Epidermal melanocyte (primary cell): ENCODE results near the gene GOLPH3.

Experiments
- DNase-seq: peaks from one replicate; pipeline ENCODE4 v3.0.0; 2011; ENCODE audit warnings: low spot score; ENCODE audit not compliant: insufficient read length

GOLPH3 gene

DNA sequence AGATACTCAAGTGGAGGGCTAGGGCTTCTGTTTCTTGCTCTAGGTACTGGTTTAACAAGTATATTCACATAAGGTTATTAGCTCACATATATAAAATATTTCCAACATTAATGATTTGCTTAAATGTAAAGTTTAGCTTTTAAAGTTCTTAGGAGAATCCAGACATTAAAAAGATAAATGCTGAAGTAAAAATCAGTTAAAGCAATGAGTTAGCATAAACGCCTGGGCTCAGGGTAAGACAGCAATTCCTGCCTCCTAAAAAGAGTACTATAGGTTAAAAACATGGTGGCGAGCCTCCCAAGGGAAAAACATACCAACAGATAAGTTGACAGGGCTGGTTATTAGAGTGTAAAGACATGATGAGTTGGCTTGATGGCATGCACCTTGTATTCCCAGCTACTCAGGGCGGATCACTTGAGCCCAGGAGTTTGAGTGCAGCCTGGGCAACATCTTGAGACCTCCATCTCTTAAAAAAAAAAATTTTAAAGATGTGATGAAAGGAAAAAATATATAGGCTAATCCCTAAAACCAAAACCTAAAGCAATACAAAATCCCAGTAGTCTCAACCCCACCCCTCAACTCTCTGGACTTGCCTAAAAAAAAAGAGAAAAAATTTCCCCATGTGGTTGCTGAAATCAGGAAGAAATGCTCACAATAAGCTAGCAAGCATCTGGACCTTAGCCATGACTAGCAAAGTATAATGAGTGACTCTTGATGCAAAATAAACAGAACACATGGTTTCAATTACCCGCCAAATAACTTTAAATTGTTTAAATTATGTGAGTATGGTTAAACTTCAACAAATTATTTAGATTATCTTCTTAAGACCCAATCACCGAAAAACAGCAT lies 3.6 kb downstream of the GOLPH3 start:
- DNase-seq: peak; percentile 32

DNA sequence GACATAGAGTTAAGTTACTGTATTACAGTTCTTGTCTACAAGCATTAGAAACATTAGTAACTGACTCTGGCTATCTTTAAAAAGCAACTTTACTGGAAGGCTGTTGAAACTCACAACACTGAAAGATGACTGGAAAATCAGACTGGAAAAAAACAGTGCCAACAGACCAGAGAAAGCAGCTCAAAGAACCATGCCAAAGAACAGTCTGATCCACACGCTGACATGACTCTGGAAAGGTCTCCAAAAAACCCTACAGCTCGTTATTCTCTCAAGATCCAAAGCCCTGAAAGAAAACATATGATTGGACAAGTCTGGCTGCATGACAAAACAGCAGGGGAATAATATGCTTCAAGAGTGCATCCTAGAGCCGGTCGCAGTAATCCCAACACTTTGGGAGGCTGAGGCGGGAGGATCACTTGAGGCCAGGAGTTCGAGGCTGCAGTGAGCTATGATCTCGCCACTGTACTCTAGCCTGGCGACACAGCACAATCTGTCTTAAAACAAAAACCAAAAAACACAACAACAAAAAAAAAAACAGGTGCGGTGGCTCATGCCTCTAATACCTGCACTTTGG lies 5.6 kb downstream of the GOLPH3 start:
- no peak for DNase-seq

DNA sequence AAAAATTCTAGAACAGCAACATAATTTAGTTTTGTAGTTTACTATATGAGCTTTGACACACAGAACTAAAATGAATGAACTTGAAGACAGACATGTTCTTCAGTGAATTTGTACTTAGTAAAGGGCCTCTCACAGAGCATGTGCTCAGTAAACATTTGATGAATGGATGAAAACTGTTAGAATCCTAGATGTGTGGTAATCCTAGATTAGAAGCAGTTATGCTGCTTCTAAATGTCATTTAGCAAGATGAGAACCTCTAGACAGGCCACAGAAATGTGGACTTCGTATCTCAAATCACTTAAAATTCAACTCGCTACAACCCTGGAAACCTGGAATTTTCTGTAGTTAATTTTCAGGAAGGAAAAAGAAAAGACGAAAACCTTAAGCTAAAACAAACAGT lies 8.5 kb downstream of the GOLPH3 start:
- DNase-seq: no peak

DNA sequence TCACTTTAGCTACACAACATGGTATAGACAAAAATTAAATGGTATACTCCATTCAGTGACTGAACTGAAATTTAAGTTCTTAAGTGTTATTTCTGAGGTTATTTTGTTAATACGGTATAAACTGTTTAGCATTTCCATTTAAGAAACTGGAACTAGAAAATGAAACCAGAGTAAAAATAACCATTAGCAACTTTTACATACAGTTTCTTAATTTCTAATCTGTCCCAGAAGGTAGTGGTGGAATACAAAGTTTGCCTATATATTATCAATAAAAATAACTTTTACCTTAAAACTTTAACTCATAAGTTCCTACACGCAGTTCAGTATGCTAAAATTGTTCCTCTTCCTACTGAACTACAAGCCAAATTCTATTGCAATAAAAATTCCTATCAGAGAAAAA lies 10.3 kb downstream of the GOLPH3 start:
- no peak for DNase-seq

DNA sequence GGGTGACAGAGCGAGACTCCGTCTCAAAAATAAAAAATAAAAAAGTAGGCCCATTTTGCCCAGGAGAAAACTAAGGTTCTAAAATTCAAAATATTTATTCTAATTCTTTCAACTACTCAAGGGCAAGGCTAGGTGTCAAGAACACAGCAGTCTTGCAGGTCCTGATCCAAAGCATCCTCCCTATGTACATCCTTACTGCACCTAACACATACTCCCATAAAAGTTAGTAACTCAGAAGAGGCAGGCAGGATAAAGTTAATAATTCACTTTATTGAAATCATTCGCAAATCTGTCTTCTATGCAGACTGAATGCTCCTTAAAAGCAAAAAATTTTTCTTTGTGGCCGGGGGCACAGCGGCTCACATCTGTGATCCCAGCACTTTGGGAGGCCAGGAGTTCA lies 11.1 kb downstream of the GOLPH3 start:
- no peak for DNase-seq

DNA sequence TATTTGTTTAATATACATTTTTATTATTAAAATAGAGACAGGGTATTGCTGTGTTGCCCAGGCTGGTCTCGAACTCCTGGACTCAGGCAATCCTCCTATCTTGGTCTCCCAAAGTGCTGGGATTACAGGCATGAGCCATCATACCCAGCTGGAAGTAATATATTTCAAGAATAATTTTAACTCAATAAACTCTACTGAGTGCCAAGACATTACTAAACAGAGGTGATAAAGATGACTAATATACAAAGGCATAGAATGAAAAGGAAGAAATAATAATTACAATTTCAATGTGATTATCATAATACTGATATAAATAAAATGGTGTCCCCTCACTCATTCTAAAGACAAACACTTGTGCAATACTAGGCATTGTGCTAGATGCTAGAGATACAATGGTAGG lies 13.9 kb downstream of the GOLPH3 start:
- no peak for DNase-seq

DNA sequence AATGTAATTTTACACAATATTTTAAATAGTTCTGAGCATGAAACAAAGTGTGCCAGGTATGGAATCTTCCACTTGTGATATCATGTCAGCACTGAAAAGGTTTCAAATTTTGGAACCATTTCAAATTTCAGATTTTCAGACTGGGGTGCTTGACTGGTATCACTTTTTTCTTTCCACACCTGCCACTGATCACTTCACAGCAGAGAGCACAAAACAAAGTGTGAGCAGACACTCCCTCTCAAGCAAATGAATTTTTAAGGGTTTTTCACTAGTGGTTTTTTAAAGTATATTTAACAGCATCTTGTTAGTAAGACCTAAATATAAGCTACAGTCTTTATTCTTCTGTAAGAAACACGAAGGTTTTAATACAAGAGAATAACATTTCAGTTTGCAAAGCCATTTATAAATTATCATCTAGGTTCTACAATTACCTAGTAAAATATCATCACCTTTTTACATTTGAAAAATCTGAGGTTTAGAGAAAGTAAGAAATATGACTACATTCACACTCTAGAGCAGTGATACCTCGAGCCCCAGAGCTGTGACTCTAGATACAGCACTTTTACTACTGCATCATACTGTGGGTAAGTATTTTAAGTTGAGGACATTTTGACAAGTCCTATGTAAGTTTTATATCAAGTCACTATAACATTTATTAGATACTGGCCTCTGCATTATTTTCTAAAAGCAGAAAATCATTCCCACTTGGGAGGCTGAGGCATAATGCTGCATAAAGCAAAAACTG lies 14.6 kb downstream of the GOLPH3 start:
- no peak for DNase-seq

DNA sequence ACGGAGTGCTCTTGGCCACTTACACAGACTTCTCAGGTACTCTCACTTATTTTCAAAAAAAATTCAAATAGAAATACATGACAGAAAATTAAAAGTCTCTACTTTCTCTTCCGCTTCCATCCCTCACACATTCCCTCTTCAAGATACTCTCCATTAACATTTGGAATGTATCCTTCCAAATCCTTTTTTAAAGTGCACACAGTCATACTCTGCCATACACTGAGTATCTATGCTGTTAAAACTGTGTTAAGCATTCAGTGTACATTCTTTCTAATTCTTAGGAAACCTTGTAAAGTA lies 15.5 kb downstream of the GOLPH3 start:
- no peak for DNase-seq

DNA sequence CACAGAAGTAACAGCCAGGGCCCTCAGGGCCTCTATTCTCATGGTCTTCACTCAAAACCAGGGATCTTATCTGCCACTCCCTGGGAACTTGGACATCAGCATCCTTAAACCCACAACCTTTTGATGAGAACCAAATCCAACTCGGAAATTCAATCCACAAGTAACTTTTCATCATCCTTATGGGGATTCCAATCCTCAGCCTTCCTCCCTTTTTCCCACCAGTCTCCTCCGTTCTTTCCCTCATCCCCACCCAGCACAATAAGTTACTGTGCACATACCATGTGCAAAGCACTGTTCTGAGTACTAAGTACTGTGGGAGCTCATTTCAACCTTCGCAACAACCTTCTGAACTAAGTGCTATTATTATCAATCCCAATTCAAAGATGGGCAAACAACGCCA lies 17.0 kb downstream of the GOLPH3 start:
- DNase-seq: no peak

DNA sequence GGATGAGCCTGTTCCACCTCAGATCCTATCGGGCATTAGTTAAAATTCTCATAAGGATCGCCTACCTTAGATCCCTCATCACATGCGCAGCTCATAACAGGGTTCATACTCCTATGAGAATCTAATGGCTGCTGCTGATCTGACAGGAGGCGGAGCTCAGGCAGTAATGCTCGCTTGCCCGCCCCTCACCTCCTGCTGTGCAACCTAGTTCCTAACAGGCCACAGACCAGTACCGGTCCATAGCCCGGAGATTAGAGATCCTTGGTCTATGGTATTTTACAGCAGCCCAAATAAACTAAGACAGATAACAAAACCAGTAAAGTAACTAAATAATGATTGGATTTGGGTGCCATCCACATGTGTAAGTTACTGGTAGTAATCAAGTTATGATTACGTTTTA lies 17.5 kb downstream of the GOLPH3 start:
- DNase-seq: no peak

DNA sequence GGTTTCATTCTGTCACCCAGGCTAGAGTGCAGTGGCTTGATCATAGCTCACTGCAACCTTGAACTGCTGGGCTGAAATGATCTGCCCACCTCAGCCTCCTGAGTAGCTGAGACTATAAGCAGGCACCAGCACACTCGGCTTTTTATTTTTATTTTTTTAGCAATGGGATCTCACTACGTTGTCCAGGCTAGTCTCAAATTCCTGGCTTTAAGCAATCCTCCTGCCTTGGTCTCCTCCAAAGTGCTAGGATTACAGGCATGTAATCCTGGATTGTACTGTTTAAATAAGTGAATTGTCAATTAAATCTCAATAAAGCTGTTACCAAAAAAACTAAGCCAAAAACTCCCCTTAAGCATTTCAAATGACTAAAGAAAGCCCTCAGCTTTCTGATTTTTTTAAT lies 18.9 kb downstream of the GOLPH3 start:
- no peak for DNase-seq

DNA sequence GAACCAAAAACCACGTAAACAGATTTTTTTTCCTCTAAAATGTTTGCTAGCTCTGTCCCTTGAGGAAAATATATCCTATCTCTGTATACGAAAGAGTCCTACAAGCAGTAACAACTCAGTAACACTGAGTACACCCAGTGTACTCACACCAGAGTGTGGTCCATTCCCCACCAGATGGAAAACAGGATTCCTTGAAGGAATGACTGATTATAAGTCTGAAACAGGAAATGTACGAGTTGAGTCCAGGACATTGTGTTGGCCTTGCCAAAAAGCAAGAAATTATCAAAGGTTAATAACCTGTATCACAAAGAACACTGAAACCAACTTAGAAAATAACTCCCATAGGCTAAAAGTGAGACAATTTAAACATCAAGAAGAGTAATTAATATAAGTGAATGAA lies 20.4 kb downstream of the GOLPH3 start:
- no peak for DNase-seq

DNA sequence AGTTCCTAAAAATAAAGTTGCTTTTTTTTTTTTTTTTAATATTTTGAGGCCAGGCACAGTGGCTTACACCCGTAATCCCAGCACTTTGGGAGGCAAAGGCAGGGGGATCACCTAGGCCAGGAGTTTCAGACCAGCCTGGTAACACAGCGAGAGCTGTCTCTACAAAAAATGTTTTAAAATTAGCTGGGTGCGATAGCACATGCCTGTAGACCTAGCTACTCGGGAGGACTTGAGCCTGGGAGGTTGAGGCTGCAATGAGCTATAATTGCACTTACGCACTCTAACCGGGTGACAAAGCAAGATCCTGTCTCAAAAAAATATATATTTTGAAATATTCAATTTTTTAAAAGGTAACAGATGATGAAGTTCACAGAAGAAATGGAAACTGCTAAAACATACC lies 22.9 kb downstream of the GOLPH3 start:
- no peak for DNase-seq

DNA sequence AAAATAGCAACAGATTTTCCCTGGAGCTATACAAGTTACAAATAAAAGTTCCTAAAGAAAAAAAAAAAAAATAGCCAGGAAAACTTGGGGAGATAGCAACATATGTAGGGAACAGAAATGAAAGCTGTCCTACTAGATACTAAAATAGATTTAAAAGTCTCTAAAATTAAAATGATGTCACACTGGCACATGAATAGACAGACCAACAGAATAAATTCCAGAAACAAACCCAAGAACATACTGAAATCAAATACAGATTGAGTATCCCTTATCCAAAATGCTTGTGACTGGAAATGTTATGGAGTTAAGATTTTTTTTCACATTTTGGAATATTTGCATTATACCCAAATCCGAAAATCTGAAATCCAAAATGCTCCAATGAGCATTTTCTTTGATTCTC lies 23.8 kb downstream of the GOLPH3 start:
- no peak for DNase-seq

DNA sequence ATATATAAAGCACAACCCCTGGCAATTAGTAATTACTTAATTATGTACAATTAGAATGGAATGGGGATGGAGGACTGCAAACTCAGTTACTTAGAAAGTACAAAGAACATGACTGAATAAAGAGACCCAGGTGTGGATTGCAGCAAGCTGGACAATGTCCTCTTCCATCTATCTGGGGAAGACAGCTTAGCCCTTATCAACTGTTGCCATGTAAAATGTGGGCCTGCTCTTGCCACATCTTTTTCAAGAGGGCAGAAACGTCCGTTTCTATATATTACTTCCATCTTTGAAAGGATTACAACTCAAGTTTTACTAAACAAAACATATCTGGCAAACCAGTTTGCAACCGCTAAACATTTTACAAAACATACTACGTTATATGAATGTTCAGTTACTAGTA lies 26.2 kb downstream of the GOLPH3 start:
- DNase-seq: no peak

DNA sequence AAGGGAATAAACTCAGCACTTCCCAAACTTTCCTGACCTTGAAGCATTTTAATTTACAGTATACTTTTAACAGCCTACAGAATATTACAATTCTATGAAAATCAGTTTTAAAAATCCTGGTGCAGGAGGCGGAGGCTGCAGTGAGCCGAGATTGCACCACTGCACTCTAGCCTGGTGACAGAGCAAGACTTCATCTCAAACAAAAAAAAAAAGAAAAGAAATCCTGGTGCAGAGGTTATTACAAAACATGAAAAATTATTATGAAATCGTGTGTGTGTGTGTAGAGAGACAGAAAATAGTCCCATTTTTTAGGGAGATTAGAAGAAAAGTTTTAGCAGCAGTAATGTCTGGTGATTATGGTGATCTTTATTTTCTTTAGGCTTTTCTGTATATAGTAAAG lies 26.9 kb downstream of the GOLPH3 start:
- no peak for DNase-seq

DNA sequence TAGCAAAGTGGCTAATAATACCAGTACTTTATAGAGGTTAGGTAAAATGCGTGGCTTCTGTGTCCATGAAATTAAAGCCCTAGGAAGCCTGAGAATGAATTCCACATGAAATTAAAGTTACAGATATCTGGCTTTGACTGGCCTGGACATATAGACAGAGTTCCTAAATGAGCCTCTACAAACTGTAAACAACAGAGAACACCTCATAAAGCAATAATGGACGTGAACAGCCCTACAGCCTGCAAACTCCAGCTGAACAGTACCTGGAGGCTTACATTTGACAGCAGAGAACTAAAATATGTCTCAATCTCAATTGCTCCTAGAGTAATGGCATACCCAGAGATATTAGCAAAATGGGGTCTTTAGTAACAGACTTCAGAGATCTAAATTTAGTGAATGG lies 28.7 kb downstream of the GOLPH3 start:
- no peak for DNase-seq

DNA sequence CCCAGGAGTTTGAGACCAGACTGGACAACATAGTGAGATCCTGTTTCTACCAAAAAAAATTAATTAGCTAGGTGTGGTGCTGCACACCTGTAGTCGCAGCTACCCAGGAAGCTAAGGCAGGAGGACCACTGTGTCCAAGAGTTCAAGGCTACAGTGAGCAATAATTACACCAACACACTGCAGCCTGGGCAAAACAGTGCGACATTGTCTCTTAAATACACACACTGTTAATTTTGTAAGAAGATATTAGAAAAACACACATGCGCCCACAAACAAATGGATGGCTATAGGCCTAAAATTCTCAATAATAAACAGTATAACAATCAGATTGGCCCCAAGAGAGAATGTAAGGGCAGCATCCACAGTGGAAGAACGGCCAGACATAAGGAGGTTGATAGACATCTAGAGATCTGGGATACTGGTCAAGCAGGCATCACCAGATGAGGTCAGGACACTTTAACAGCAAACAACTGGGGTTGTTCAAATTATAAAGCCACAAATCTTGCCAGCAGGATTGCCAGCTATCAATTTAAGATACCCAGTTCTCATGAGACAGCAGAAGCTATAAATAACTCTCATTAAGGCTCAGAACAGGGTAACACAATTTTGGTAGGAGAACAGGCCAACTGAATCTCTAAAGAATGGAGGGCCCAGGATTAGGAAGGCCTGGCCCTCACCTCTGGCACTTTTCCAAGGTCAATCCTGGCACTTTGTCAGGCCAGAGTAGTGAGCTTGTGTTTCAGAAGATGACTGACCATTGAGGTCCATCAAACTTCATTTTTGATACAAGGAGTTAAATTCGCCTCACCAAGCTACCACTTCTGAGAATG lies 29.5 kb downstream of the GOLPH3 start:
- no peak for DNase-seq

DNA sequence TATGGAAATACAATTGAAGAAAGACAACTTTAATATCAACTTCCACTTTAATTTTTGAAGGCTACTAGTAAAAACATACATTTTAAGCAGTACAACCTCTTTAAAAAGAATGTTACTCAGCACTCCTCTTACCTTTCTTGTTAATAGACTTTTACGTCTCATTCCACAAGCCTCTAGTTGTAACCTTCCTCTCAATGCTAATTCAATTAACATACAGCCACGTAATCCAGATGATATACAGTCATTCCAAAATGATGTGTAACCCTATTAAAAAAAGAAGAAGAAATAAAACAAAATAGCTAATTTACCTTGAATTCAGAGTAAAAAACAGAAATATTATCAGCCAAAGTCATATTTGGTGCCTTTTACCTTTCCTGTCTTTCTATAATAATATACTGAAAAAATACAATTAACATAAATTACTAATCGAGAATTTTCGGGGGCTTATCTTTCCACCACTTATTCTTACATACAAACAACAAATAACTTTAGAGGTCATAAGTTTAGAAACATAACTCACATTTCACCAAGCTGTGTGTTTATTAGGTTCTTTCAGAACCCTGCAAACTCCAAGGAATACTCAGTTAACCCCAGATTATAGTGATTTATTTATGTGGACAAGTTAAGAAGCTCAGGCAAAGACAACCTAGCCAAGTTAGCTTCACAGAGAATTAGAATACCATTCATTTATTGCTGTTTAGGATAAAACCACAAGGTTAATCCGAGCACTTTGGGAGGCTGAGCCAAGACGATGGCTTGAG lies 30.3 kb downstream of the GOLPH3 start:
- DNase-seq: no peak

DNA sequence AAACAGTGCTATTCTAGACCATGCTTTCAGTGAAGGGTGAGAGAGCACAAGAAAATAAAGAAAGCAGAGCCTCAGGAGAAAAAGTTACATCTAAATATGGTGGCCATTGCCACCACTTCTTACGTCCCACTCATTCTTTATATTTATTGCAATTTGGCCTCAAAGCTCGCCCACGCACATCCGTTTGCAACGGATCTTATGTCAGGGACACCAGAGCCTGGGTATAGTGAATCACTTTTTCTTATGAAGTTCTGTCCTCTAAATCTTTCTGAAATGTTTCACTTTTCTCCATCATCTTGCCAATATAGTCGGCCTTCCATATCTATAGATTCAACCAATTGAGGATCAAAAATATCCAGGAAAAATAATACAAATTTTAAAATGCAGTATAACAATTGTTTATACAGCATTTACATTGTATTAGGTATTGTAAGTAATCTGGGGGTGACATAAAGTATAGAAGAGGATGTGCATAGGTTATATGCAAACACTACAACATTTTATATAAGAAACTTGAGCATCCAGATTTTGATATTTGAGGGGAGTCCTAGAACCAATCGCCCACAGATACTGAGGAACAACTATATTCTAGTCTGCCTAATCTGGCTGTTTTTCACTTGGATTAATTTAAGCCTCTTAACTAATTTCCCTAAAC lies 35.2 kb downstream of the GOLPH3 start:
- no peak for DNase-seq

DNA sequence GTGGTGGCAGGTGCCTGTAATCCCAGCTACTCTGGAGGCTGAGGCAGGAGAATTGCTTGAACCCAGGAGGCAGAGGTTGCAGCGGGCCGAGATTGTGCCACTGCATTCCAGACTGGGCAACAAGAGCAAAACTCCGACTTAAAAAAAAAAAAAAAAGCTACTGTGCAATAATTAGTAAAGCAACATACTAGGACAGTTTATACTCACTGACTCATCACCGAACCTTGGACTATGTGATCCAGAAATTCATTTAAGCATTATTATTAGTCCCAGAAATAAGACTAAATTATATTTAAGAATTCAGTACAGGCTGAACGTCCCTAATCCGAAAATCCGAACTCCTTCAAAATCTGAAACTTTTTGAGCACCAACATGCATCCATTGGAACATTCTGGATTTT lies 37.8 kb downstream of the GOLPH3 start:
- no peak for DNase-seq
